Rectal smooth muscle tissue (tissue), 1 donor: Measurements from ENCODE around the gene PTBP2.

Experiments used
- H3K27ac ChIP-seq: one replicate; pipeline ENCODE4 v1.7.0; 2013; ENCODE audit warnings: low read depth, low read length, inconsistent platforms
- H3K27me3 ChIP-seq: one replicate; pipeline ENCODE4 v1.7.0; 2013; ENCODE audit warnings: low read length; ENCODE audit not compliant: control insufficient read depth, insufficient read depth
- H3K36me3 ChIP-seq: one replicate; pipeline ENCODE4 v1.7.0; 2013; ENCODE audit warnings: low read length; ENCODE audit not compliant: control insufficient read depth, insufficient read depth
- H3K4me1 ChIP-seq: one replicate; pipeline ENCODE4 v1.7.0; 2013; ENCODE audit warnings: low read length; ENCODE audit not compliant: control insufficient read depth, insufficient read depth
- H3K4me3 ChIP-seq: one replicate; pipeline ENCODE4 v1.7.0; 2013; ENCODE audit warnings: low read length
- H3K9ac ChIP-seq: one replicate; pipeline ENCODE4 v1.7.0; 2013; ENCODE audit warnings: low read length

Gene PTBP2

DNA sequence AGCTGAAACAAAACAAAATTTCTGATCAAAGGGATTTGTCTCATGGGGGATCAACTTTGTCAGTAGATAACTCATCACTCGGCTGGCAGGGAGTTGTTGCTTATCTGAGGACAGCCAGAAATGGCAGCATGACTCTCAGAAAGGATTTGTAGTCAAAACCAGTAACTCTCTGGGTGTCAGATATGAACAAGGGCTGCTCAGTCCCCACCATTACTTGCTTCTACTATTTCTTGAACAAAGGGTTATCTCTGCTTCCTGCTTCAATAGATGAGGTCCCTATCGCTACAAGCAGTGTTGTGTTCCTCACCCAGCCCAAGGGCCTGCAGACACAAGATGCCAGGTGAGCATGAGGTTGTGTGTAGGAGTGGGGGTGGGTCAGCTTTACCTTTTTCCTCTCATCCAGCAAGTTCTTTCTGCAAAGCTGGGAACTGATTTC, 116.2 kb downstream of the PTBP2 start:
- no peak overlapping the region for H3K9ac ChIP-seq
- no peaks in the 10 kb centered on the region for H3K4me1 ChIP-seq
- no peak overlapping the region for H3K27ac ChIP-seq
- H3K4me3 ChIP-seq, result no peak overlapping the region
- H3K36me3 ChIP-seq, result no peaks in the 10 kb centered on the region
- no peaks in the 10 kb centered on the region for H3K27me3 ChIP-seq

DNA sequence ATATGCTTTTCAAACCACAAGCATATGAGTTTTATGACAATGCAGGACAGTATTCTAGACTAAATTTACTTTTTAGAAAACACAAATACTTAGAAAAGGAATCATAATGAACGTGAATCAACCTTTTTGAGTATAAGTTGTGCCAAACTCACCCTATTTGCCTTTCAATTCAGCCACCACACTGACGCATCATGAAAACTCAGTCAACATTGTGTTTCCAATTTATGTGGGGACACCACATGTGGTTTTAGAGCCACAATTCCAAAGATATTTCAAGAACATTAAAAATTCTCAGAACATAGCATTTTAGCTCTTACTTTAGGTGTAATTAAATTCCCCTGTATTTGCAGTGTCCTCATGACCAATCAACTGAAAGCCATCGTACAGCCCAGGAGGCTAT, 118.8 kb downstream of the PTBP2 start:
- Histone ChIP-seq H3K36me3 (no peaks in the 10 kb centered on the region), H3K4me1 (no peaks in the 10 kb centered on the region), H3K27me3 (no peaks in the 10 kb centered on the region), H3K9ac (no peak overlapping the region), H3K4me3 (no peak overlapping the region), H3K27ac (no peak overlapping the region)

DNA sequence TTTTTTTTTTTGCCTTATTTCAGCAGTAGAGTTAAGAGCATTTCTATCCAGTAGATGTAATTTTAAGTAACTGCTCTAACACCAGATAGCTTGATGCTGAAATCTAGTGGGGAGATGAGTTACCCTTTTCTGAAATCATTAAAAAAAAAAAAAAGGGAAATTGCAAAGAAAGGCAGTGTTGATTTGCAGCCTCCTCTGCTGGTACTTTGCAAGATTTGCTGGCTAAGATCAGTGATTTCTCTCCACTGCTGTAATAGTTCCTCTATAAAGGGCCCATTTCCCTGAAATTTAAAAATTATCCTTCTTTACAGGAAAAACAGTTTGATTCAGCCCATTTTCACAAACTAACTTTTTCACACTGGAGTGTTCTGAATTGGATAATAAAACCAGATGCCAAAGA, 120.6 kb downstream of the PTBP2 start:
- Histone ChIP-seq H3K4me3 (no peak overlapping the region), H3K36me3 (no peaks in the 10 kb centered on the region)

GRCh38 chr1:96843196-96843595, 121.6 kb downstream of the PTBP2 start:
- H3K4me3 ChIP-seq, result no peak overlapping the region
- H3K27ac ChIP-seq, result no peak overlapping the region
- H3K36me3 ChIP-seq, result no peaks in the 10 kb centered on the region
- no peaks in the 10 kb centered on the region for H3K4me1 ChIP-seq
- H3K9ac ChIP-seq, result no peak overlapping the region
- H3K27me3 ChIP-seq, result no peaks in the 10 kb centered on the region

More for the DNA sequence above, 120.6 kb downstream of the PTBP2 start:
- Histone ChIP-seq H3K9ac (no peak overlapping the region), H3K27ac (no peak overlapping the region), H3K4me1 (no peaks in the 10 kb centered on the region), H3K27me3 (no peaks in the 10 kb centered on the region)

DNA sequence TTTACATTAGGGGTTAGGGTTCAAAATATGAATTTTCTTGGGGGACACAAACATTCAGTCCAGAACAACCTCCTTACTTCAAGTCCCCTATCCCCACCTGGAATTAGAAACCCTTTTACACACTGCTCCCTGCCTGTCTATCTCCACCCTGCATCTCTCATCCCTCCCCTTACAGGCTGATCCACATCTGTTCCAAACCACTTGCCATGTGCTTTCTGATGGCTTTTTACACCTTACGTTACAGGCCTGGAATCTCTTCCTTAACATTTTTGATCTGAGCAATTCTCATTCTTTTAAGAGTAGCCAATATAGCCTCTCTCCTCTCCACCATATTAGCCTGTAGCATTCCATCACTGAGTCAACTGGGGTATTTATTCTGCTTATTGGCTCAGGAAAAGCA, 122.0 kb downstream of the PTBP2 start:
- H3K4me3 ChIP-seq, result no peak overlapping the region
- no peaks in the 10 kb centered on the region for H3K27me3 ChIP-seq
- no peak overlapping the region for H3K27ac ChIP-seq
- no peaks in the 10 kb centered on the region for H3K36me3 ChIP-seq
- no peaks in the 10 kb centered on the region for H3K4me1 ChIP-seq
- H3K9ac ChIP-seq, result no peak overlapping the region

DNA sequence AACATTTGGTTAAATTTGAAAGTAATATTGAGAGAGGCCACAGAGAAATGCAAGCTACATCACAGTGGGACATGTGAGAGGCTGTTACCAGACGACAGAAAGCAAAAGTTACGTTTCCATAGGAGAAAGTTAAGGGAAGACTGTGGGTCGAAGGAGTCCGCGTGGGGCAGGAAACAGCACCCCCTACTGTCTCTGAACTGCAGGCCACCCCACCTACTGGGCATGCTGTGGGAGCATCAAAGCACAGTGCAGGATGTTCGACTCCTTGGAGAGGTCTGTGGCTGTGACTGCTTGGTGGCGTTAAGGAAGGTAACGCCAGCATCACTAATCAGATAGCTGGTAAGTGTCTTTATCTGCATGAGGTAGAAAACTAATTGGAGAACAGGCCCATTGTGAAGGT, 123.9 kb downstream of the PTBP2 start:
- Histone ChIP-seq H3K9ac (no peak overlapping the region), H3K36me3 (no peaks in the 10 kb centered on the region), H3K4me3 (no peak overlapping the region), H3K27ac (no peak overlapping the region), H3K4me1 (no peaks in the 10 kb centered on the region), H3K27me3 (no peaks in the 10 kb centered on the region)

DNA sequence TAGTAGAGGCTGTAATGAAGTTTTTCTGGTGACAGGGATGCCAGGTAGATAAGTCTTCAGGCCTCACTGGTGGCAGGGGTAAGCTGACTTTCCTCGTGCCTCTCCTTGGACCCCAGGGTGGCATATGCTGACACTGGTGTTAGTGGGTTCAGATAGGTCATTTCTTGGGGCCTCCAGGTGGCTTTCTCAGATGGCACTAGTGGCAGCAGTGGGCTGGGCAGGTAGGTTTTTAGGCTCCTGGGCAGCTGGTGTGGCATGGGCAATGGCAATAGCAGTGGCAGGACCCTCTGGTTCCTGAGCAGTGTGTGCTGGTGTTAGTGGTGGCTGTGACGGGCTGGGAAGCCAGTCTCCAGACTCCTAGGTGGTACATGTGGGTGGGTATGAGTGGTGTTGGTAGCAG, 140.3 kb downstream of the PTBP2 start:
- Histone ChIP-seq H3K9ac (no peak overlapping the region), H3K36me3 (no peaks in the 10 kb centered on the region), H3K27me3 (no peaks in the 10 kb centered on the region), H3K4me3 (no peak overlapping the region), H3K27ac (no peak overlapping the region), H3K4me1 (peaks cover 8% of the 10 kb centered on the region)

GRCh38 chr1:96863449-96863848, 141.9 kb downstream of the PTBP2 start:
- Histone ChIP-seq H3K4me1 (peaks cover 8% of the 10 kb centered on the region), H3K4me3 (no peak overlapping the region), H3K27ac (no peak overlapping the region), H3K36me3 (no peaks in the 10 kb centered on the region), H3K27me3 (no peaks in the 10 kb centered on the region), H3K9ac (no peak overlapping the region)
